Measurements from ENCODE around the gene TMEM232. TPM values are rescaled to one million over a fixed set of nuclear protein-coding genes. Genes with fewer than 3 reads are reported as not detected.

Gene TMEM232
- total RNA-seq, 1 experiment from 2014 or later: 1.6 TPM

- Histone ChIP-seq H2AK5ac (ENCODE audit: insufficient read length, low read length) (no peak overlapping the region), H3K4me2 (ENCODE audit: insufficient read depth, insufficient read length, low read length) (no peak overlapping the region), H3K23ac (ENCODE audit: insufficient read length, low read depth, low read length) (no peak overlapping the region), H4K5ac (ENCODE audit: insufficient read length, low read depth, low read length) (no peak overlapping the region), H3K18ac (ENCODE audit: insufficient read length, low read depth, low read length) (no peak overlapping the region), H3K14ac (ENCODE audit: insufficient read depth, low read length) (no peak overlapping the region), H3K9me3 (ENCODE audit: control insufficient read depth, low read depth, low read length) (no peaks in the 10 kb centered on the region), H2BK12ac (ENCODE audit: insufficient read length, low read depth, low read length) (no peak overlapping the region), H3K56ac (ENCODE audit: insufficient read length, low read depth, low read length) (no peak overlapping the region), H3K27me3 (ENCODE audit: insufficient read depth, low read length) (no peaks in the 10 kb centered on the region), H4K91ac (ENCODE audit: insufficient read length, low read depth, low read length) (no peak overlapping the region), H3K4me1 (ENCODE audit: insufficient read depth, low read length) (no peaks in the 10 kb centered on the region), H2BK5ac (ENCODE audit: insufficient read length, low read length) (no peak overlapping the region), H3K4ac (ENCODE audit: low read depth, low read length) (no peak overlapping the region), H3K27ac (ENCODE audit: insufficient read length, low read depth, low read length) (no peak overlapping the region), H3K79me2 (ENCODE audit: insufficient read depth, low read length) (no peaks in the 10 kb centered on the region), H2BK20ac (ENCODE audit: low read depth, low read length, poor library complexity, severe bottlenecking) (no peak overlapping the region), H3K9ac (ENCODE audit: extremely low read depth, insufficient read length, low read length) (no peak overlapping the region), H2BK15ac (ENCODE audit: low read depth, low read length) (no peak overlapping the region), H4K8ac (replicated peaks; ENCODE audit: insufficient read length, low read depth, low read length) (no peak overlapping the region), H4K20me1 (ENCODE audit: control insufficient read depth, insufficient read depth, insufficient read length) (no peaks in the 10 kb centered on the region), H3K23me2 (ENCODE audit: insufficient read length, low read depth, low read length, poor library complexity, severe bottlenecking) (no peaks in the 10 kb centered on the region), H3K79me1 (ENCODE audit: insufficient read depth, low read depth, low read length, poor library complexity, severe bottlenecking) (no peaks in the 10 kb centered on the region), H2BK120ac (ENCODE audit: low read depth, low read length, poor library complexity, severe bottlenecking) (no peak overlapping the region), H3T11ph (ENCODE audit: low read length) (no peak overlapping the region), H2AFZ (ENCODE audit: low read length) (no peak overlapping the region)
- H3K9me3 Mint-ChIP-seq: no peaks in the 10 kb centered on the region
- no CpG with 5 or more reads among the region's 2 CpGs for WGBS (ENCODE audit: extremely low coverage, insufficient read length, low lambda C conversion rate)
- no peak overlapping the region for H3K27ac Mint-ChIP-seq
- no peak for DNase-seq
- H3K36me3 Mint-ChIP-seq (ENCODE audit: insufficient read depth in 1 of 3, low read depth in 3 of 3): peaks cover 0 to 8% (median 0%) of the 10 kb centered on the region in 3 experiments; a peak in 1 of 7 replicates
- H3K4me3 Mint-ChIP-seq: no peak overlapping the region
- H3K27me3 Mint-ChIP-seq (ENCODE audit: low read depth): no peaks in the 10 kb centered on the region
- TF ChIP-seq CTCF (conservative IDR thresholded peaks at IDR 0.05): no peak
- no peaks in the 10 kb centered on the region; a peak in 1 of 4 replicates for H3K4me1 Mint-ChIP-seq
Measured at GRCh38 chr5:110753600-110753999, 27.1 kb upstream of the TMEM232 start.

Measured in H9 (cell line).